Superior temporal gyrus (tissue), 1 donor: ENCODE measurements around the gene TIGD2.

ENCODE experiments used
- DNase-seq: peaks from one replicate; pipeline ENCODE4 v3.0.0-alpha.2; 2016; ENCODE audit errors: extremely low spot score

The TIGD2 gene

DNA sequence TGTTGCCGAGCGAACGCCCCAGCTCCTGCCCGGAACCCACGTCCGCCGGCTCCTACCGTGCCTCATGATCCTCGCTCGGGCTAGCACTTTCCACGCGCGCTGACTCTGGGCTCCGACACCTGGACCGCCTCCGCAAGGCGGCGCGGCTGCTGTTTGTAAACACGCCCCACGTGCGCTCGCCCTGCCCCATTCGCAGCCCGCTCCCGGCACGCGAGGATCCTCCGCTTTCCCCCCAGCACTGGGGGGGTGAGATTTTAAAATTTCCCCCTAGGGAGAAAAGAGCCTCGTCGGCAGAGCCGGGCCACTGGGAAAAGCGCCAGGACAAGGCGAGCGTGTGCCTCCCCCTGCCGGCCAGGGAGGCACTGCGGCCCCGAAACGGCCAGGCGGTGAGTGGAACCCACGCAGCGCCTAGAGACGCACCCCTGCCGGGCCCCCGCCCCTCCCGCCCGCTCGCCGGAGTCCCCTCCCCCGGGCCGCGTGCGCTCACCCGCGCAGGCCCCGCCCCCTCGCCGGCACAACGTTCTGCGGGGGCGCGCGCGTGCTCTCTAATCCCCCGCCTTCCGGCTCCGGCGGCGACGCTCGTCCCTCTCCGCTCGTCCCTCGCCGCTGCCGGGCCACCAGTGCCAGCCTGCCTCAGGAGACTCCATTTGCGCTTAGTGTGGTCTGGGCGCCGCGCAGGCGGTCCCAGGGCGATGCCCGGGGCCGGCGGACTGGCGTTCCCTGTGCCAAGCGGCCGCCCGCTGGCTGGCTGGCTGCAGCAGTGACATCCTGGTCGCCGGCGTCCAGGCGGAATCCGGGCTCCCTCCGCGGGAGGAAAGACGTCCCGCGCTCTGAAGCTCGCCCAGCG lies at the start of gene TIGD2:
Gene TIGD2 (plus strand): TSS at position 548 of the 847 bp plus-strand sequence. CDS start 1,442 bp downstream, outside the sequence.
- peak; percentile 85 for DNase-seq

DNA sequence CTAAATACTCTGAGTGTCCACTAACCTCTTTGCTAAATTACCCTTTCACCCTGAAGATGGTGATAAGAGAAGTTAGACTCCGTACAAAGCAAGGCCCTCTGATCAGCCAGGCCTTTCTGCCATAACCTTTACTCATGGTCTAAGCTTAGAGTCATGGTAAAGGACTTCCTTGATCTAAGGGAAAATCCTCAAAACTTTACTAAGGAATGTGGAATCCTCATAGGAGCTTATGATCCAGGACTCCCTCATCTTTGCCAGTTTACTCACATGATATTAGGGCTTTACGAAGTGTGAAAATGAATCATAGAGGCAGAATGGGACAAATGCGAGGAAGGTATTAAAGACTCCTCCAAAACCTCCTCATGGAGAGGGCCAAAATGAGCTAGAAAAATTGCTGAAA lies 46.5 kb upstream of the TIGD2 start:
- no peak for DNase-seq

DNA sequence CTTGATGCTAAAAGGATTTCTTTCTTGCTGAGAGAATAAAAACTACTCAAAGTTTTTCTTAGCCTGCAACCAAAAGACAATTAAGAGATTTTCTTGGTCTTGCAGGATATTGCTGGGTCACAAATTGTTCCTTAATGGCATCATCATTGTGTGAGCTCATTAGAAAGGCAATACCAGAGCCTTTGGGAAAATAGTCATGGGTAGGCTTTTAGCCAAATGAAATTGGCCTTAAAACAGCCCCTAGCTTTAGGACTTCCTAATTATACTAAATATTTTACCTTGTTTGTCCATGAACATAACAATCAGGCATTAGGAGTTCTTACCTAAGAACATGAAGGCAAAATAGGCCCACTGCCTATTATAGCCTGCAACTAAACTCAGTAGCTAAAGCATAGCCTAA lies 43.9 kb upstream of the TIGD2 start:
- DNase-seq: no peak

DNA sequence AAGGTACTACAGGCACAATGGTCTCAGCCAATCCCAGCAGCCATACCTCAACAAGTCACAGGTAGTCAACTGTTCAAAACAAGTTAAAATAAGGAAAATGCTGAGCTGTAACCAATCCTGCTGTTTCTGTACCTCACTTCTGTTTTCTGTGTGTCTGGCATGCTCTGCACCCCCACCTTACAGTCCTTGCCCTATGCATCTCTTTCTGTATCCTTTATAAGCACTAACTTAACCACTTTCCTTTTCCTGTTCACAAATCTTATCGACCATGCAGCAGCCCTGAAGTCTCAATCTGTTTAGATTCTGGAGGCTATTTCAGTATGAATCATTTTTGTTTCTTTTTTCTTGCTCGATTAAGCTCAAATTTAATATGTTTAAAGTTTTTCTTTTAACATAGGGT lies 41.9 kb upstream of the TIGD2 start:
- no peak for DNase-seq

DNA sequence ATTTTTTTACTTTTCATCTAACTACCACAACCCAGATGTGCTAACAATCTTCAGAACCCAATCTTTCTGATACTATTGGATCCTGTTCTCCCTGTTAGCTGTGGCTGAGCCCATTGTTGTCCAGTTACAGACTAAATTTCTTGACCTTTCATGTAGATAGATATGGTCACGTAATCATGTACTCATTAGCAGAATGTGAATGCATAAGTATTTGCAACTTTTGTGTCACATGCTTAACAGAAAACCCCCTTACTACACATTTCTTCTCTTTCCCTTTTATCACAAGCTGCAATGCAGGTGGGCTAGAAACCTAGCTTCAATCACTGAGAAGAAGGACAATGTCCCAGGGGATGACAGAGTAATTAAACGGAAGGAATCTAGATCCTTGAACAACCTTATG lies 41.3 kb upstream of the TIGD2 start:
- no peak for DNase-seq

DNA sequence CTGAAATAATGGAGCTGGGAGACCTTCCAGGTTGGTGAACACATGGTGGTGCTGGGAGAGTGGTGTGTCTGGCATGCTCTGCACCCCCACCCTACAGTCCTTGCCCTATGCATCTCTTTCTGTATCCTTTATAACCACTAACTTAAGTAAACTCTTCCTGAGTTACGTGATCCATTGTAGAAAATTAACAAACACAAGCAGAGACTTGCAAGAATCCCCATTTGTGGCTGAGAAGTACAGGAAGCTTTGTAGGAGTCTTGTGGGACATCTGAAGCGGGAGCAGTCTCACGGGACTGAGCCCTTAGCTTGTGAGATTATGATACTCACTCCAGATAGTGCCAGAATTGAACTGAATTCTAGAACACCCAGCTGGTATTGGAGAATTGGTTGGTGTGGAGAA lies 40.0 kb upstream of the TIGD2 start:
- DNase-seq: no peak

DNA sequence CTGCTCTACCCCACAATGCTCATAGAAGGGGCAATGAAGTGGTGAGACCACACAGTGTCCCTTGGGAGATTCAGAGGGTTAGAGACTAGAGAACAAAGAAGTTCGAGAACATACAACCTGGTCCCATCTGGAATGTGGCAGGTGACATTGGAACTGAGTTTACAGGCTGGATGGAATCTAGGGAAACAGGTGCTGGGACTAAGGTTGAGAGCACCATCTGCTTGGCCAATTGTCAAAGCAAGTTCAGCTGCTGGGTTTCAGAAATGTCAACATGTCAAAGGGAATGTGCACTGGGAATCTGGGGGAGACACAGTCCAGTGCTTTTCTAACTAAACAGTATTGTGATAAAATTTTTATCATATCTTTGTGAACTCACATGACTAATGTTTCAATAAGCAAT lies 38.4 kb upstream of the TIGD2 start:
- DNase-seq: no peak

DNA sequence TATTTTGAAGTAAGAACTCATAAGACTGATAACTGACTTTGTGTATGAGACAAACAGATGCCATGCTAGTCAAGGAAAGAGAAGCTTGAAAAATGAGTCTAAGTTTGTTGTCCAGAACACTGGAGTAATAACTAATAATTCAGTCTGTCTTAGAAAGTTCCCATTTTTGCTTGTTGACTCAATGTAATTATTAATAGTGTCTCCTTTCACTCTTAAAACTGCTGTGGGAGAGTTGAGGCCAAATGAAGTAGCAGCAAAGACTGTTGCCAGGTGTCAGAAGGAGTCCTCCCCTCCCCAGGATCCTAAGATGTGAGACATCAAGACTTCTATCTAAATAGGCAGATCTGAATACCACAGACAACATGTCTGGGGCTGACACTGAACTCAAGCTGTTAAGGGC lies 33.6 kb upstream of the TIGD2 start:
- DNase-seq: no peak

DNA sequence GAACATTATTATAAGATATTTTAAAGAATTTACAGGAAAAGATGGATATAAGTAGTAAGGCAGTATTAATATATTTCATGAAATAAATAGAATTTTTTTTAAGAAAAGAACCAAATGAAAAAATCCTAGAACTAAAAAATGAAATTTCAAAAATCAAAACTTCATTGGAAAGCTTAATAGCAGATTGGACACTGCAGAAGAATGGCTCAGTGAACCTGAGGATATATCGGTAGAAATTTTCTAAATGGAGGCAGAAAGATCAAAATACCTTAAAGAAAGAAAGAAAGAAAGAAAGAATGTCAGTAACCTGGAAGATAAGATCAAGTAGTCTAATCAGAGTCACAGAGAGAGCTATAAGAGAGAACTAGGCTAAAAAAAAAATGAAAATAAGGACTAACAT lies 33.0 kb upstream of the TIGD2 start:
- DNase-seq: no peak

DNA sequence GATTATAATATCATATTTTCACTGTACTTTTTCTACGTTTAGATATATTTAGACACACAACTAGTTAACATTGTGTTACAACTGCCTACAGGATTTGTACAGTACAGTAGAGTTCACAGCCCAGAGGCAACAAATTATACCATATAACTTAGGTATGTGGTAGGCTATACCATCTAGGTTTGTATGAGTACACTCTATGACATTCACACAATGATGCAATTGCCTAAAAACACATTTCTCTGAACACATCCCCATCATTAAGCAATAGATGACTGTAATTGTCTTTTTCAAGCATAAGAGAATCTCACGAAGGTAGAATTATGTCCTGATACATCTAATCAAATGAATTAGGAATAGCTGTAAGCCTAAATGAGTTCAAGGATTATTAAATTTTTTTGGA lies 12.3 kb upstream of the TIGD2 start:
- DNase-seq: no peak

DNA sequence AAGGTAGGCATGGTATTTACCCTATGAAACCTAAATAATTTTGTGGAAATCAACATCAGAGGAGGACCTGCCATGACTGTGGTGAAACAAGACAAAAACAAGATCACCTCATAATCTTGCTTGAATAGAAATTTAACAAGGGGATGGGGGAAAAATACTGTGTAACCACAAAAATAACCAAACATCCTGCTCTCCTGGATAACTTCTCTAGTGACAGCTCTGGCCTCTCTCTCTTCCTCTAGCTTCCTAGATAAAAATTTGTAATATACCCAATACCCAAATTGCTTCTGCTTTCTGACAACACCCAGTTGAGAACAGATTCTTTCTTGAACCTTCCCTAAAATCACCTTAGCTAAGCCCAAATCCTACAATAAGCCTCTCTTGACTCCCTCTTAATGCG lies 11.9 kb upstream of the TIGD2 start:
- no peak for DNase-seq

DNA sequence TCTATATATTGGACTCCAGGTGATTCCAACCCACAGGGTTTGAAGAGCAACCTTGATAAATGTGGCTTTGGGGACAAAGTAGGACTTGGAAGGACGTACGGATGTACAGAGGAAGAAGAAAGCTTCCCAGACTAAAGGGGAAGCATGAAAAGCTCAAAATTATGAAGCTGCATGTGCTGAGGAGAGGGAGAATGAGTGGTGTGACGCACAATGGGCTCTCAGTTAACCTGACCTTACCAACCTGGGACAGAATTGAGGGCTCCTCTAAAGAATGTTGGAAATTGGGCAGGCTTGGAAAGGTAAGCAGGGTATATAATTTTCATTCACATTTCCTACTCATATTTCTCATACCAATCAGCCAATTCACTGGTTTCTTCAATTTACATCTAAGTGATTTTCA lies 10.5 kb upstream of the TIGD2 start:
- DNase-seq: no peak

DNA sequence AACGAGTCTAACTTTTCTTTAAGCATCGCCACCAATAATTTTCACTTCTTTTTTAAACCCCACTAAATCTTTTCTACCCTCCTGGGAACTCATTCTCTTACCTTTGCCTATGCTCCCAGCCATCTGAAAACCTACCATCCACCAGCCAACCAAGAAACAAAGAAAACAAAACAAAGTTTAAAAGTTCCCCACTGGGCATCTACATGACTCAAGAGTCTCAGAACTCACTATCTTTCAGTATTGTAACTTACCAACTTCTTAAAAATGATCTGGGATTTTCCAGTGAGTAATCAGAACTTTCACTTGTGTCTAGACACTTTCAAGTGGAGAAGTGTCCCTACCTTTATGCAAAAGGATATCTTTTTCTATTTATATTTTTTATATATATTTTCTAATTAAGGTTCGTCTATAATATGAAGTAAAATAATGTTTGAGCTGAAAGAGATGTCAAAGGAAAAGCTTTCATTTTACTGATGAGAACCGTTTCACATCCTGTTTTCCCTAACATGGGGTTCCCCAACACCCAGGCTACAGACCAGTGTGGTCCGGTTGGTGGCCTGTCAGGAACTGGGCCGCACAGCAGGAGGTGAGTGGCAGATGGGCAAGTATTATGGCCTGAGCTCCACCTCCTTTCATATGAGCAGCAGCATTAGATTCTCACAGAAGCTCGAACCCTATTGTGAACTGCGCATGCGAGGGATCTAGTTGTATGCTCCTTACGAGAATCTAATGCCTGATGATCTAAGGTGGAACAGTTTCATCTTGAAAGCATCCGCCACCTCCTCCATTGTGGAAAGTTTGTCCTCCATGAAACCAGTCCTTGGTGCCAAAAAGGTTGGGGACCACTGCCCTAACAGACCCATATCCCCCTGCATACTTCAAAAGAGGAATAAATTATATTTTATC lies 9.8 kb upstream of the TIGD2 start:
- DNase-seq: no peak

DNA sequence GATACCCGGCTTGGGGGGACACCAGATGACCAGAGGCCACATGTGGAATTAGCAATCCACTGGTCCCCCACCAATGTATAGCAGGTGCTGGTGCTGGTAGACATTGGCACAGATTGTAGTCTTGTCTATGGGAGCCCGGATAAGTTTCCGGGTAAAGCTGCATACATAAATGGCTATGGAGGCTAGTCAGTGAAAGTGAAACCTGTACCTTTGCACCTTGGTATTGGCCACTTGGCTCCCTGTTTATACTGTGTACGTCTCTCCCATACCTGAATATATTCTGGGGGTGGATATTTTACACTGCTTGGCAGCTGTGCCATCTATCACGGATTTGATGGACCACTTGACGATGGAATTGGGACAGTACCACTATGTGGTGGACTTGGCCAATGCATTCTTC lies 5.6 kb upstream of the TIGD2 start:
- DNase-seq: no peak

DNA sequence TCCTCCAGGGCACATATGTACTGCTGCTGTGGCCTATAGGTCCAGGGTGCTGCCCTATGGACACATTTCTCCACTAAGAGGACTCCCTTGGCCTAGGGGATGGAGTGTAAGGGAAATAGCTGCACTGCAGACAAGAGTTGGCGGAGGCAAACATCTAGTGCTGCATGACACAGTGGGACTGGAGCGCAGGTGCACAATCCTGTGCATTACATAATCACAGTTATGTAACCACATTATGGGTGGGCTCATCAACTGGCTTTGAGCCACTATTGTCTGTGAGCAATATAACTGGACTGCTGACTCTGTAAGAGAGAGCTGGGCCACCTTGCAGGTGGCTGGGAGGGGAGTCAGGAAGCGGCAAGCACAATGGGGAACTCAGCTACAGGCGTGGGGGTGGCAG lies 3.2 kb upstream of the TIGD2 start:
- no peak for DNase-seq

DNA sequence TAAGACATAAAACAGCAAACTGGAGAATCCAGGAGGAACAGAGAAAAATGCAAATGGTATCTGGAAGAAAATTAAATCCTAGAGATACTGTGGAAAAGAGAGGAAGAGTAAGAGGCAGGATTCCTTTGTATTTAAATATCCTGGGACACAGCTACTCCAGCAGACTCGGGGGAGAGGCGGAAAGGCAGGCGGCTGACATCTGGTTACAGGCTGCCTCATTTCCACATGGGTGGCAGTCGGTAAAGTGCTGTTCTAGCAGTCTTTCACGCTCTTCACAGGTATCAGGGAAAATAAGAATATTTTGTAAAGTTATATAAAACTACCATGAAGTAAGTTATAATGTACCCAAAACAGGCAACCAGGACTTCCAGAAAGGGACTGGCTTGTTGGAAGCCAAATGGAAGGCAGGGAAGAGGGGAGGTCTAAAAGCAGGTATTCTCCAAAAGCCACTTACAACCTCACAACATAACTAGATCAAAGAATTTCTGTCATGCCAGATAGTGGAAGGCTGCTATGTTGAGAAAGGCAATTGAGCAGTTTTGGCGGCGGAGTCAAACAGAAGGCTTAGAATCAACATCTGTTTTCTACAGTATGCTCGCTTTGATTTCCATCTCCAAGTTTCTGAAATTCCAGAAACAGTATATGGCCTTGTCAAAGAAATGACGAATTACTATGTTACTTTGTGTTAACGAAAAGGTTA lies 1.3 kb upstream of the TIGD2 start:
- DNase-seq: peak; percentile 58

DNA sequence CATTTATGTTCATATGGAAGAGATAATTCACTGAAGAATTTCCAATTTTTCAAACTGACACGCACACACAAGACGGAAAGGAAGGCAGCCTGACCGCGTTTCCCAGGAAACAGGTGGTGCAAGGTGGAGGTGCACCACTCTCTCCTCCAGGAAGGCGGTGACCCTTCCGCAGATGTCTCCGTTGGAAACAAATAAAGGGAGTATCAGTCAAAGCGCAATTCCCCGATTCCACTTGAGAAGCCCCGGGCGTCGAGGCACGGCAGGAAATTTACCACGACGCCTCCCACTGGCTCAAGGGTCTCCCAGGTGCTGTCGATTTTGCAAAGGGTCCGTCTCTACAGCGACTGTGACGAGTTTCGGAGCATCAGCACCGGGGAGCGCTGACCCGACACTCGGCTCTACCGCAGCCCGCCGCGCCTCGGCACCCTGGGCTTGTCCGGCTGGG lies 770 bp upstream of the TIGD2 start:
- DNase-seq: no peak

DNA sequence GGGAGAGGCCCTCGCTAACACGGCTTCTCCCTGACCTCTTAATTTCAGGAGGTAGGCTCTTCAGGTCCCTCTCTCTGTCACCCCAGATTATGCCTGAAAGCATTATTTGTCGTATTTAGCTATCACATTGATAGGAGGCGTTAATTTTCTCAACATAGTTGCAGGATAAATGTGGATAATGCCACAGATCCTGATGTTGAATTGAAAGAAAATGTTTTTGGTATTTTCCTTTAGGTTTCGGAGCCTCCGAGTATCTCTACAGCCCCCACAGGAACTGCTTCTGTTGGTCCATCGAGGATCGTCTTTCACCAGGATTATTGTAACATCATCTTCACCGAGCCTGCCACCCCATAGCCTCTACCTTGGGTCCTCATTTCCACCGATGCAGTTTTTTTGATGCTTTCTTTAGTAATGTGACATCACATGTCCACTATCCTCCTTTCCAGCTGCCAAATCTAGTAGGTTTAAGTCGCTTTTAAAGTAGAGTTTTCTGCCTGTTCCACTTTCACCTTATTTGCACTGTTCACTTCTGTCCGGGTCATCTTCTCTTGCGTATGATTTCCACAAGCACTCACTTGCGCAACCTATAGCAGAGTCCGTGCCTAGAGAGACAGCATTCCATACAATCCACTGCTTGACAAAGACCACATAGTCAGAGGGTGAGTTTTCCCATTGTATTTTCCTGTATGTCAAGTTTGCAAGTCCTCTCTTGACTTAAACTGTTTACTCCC lies 665 bp downstream of the TIGD2 start:
- DNase-seq: peak; percentile 57

DNA sequence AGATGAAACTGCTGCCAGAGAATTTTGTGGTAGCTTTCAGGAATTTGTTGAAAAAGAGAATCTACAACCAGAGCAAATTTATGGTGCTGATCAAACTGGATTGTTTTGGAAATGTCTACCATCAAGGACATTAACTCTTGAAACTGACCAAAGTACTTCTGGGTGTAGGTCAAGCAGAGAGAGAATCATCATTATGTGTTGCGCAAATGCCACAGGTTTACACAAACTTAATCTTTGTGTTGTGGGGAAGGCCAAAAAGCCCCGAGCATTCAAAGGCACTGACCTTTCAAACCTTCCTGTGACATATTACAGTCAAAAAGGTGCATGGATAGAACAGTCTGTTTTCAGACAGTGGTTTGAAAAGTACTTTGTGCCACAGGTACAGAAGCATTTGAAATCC lies 2.1 kb downstream of the TIGD2 start:
- DNase-seq: no peak

DNA sequence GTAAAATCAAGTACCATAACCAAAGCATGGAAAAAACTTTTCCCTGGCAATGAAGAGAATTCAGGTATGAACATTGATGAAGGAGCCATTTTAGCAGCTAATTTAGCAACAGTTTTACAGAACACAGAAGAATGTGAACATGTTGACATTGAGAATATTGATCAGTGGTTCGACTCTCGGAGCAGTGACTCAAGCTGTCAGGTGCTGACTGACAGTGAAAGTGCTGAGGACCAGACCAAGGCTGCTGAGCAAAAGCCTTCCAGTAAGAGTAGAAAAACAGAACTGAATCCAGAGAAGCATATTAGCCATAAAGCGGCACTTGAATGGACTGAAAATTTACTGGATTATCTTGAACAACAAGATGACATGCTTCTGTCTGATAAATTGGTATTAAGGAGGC lies 2.8 kb downstream of the TIGD2 start:
- DNase-seq: no peak

DNA sequence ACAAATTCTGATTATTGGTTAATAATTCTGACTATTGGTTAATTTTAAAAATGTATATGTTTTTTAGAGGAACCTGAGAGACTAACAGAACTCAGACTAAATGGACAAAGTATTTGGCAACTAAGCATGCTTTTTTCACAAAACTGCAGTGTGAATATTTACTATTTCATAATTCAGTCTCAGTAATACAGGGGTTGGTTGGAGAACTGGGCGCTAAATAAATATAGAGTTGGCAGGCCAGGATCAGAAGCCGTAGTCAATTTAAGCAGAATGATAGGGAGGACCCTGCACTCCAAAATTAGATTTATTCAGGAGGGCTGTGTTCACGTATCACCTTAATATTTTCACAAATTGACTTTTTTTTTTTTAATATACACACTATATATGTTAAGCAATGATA lies 5.8 kb downstream of the TIGD2 start:
- no peak for DNase-seq

DNA sequence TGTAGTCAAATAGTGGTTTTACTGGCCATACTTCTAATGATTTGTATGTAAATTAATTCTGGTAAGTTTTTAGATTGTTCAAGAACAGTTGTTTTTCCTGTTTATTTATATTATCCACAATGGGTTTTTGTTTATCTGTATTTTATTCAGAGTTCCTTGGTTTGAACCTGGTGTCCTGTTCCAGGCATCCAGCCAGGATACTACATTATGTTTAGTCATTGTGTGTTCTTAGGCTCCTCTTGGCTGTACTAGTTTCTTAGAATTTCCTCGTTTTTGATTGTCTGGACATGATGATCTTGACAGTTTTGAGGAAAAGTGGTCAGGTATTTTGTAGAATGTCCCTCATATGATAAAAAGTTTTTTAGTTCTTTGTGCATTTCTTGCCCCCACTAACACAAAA lies 7.8 kb downstream of the TIGD2 start:
- DNase-seq: no peak
